Endothelial cell of umbilical vein (primary cell): Measurements from ENCODE around the gene ITGA11.

Source experiments
- EZH2 ChIP-seq: IDR thresholded peaks from 2 replicates; pipeline ENCODE4 v1.6.1; 2012; ENCODE audit warnings: borderline replicate concordance, low read depth, mild to moderate bottlenecking, moderate library complexity, low read length, inconsistent platforms; ENCODE audit not compliant: severe bottlenecking
- FOS ChIP-seq: IDR thresholded peaks from 2 replicates; pipeline ENCODE4 v1.6.1; 2011; ENCODE audit warnings: mild to moderate bottlenecking, low read length, moderate library complexity, borderline replicate concordance; ENCODE audit not compliant: insufficient read depth
- GATA2 ChIP-seq: IDR thresholded peaks from 2 replicates; pipeline ENCODE4 v1.7.0; 2011; ENCODE audit warnings: low read depth, mild to moderate bottlenecking, moderate library complexity, mixed read lengths, low read length; ENCODE audit not compliant: insufficient read length, insufficient read depth
- JUN ChIP-seq: IDR thresholded peaks from 2 replicates; pipeline ENCODE4 v1.6.1; 2011; ENCODE audit warnings: borderline replicate concordance, low read depth; ENCODE audit not compliant: insufficient read length, insufficient read depth
- MYC ChIP-seq: IDR thresholded peaks from one replicate; pipeline ENCODE4 v1.6.1; 2011; ENCODE audit warnings: mild to moderate bottlenecking, low read depth, low read length
- POLR2A ChIP-seq: IDR thresholded peaks from 2 replicates; pipeline ENCODE4 v1.6.1; 2012; ENCODE audit warnings: low read depth, mild to moderate bottlenecking, control low read depth, low read length
- POLR2AphosphoS5 ChIP-seq: IDR thresholded peaks from 2 replicates; pipeline ENCODE4 v1.6.1; 2012; ENCODE audit warnings: low read depth, mild to moderate bottlenecking, control low read depth, low read length, moderate library complexity; ENCODE audit not compliant: insufficient read depth
- TF ChIP-seq, protein P1 (sequence below), 2 donors: IDR thresholded peaks; 1 replicate in 1 of 2; 2 replicates in 1 of 2; pipeline ENCODE4 v1.5.1; 2011; ENCODE audit warnings: low read length in 2 of 2, mild to moderate bottlenecking in 2 of 2, moderate library complexity in 2 of 2, control low read depth in 1 of 2, inconsistent platforms in 1 of 2, low read depth in 1 of 2; ENCODE audit not compliant: insufficient read depth in 1 of 2; ENCODE audit errors: extremely low read depth in 1 of 2
- TF ChIP-seq, protein P2 (sequence below): IDR thresholded peaks from 2 replicates; pipeline ENCODE4 v1.6.1; 2011; ENCODE audit not compliant: insufficient read depth, insufficient read length

- TF ChIP-seq, protein P1, sequence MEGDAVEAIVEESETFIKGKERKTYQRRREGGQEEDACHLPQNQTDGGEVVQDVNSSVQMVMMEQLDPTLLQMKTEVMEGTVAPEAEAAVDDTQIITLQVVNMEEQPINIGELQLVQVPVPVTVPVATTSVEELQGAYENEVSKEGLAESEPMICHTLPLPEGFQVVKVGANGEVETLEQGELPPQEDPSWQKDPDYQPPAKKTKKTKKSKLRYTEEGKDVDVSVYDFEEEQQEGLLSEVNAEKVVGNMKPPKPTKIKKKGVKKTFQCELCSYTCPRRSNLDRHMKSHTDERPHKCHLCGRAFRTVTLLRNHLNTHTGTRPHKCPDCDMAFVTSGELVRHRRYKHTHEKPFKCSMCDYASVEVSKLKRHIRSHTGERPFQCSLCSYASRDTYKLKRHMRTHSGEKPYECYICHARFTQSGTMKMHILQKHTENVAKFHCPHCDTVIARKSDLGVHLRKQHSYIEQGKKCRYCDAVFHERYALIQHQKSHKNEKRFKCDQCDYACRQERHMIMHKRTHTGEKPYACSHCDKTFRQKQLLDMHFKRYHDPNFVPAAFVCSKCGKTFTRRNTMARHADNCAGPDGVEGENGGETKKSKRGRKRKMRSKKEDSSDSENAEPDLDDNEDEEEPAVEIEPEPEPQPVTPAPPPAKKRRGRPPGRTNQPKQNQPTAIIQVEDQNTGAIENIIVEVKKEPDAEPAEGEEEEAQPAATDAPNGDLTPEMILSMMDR (IDR thresholded peaks at IDR 0.05; ENCODE audit: extremely low read depth in 1 of 2, insufficient read depth in 1 of 2, low read depth in 1 of 2, low read length in 2 of 2): no peak
- TF ChIP-seq EZH2 (no peak), GATA2 (no peak), POLR2AphosphoS5 (no peak), POLR2A (no peak), MYC (no peak), FOS (no peak), JUN (no peak)
- TF ChIP-seq, protein P2, sequence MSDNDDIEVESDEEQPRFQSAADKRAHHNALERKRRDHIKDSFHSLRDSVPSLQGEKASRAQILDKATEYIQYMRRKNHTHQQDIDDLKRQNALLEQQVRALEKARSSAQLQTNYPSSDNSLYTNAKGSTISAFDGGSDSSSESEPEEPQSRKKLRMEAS: no peak
These were observed 154.8 kb downstream of the ITGA11 start for GRCh38 chr15:68277131-68277602.
